NT2/D1 (cell line): ENCODE results near the gene DEFB115.

Experiments
- YY1 ChIP-seq: IDR thresholded peaks from 2 replicates; pipeline ENCODE4 v1.6.1; 2011; ENCODE audit not compliant: insufficient read length, insufficient read depth
- ZNF274 ChIP-seq: IDR thresholded peaks from 2 replicates; pipeline ENCODE4 v1.6.1; 2011; ENCODE audit warnings: mild to moderate bottlenecking, low read depth, low read length

GRCh38 chr20:31239139-31239538 lies 18.3 kb upstream of the DEFB115 start:
- no peak for TF ChIP-seq ZNF274
- no peak for TF ChIP-seq YY1
